ENCODE results near the gene FCSK. TPM values are rescaled to one million over a fixed set of nuclear protein-coding genes. Genes with fewer than 3 reads are reported as not detected.

Gene FCSK
- total RNA-seq, 1 experiment from 2014 or later = 11.2 TPM

- H3K27ac ChIP-seq (ENCODE audit: low read depth, low read length, poor library complexity, severe bottlenecking) = no peak overlapping the region
- no peaks in the 10 kb centered on the region for H3K4me1 ChIP-seq (ENCODE audit: insufficient read depth, low read length, poor library complexity, severe bottlenecking)
- no peaks in the 10 kb centered on the region for H3K27me3 ChIP-seq (replicated peaks; ENCODE audit: insufficient read depth, low read depth, low read length, poor library complexity)
- TF ChIP-seq EZH2 (IDR thresholded peaks at IDR 0.05; ENCODE audit: borderline replicate concordance, low read depth, low read length, poor library complexity, severe bottlenecking) (no peak), CTCF (conservative IDR thresholded peaks at IDR 0.05; ENCODE audit: low read depth, low read length) (no peak)
- POLR2A ChIA-PET (ENCODE audit: low non-redundant PET) = interaction anchor here (0.7 kb wide), 1 partner anchor 11 kb away, joined by 3 read pairs; no protein-coding TSS in a partner anchor
- no TSS peak for BruUV-seq (replicated peaks)
- CTCF ChIA-PET = no interaction called here
- intact Hi-C loops (cut with micrococcal nuclease; ENCODE audit: unreplicated experiment) = no loop called here
- no peaks in the 10 kb centered on the region for H3K9me3 ChIP-seq (ENCODE audit: low read depth, low read length, poor library complexity, severe bottlenecking)
- H3K36me3 ChIP-seq (ENCODE audit: insufficient read depth, low read length, poor library complexity, severe bottlenecking) = no peaks in the 10 kb centered on the region
- H3K4me3 ChIP-seq (ENCODE audit: low read depth, low read length, poor library complexity, severe bottlenecking) = no peak overlapping the region
- no peak for DNase-seq (ENCODE audit: low spot score)
Observed at GRCh38 chr16:70490261-70490660, 35.9 kb downstream of the FCSK start.

- no peak overlapping the region for H3K27ac ChIP-seq (ENCODE audit: low read depth, low read length, poor library complexity, severe bottlenecking)
- H3K4me3 ChIP-seq (ENCODE audit: low read depth, low read length, poor library complexity, severe bottlenecking) = no peak overlapping the region
- no TSS peak for BruUV-seq (replicated peaks)
- intact Hi-C loops (cut with micrococcal nuclease; ENCODE audit: unreplicated experiment) = no loop called here
- ChIA-PET POLR2A (ENCODE audit: low non-redundant PET) (no interaction called here), CTCF (no interaction called here)
- no peaks in the 10 kb centered on the region for H3K4me1 ChIP-seq (ENCODE audit: insufficient read depth, low read length, poor library complexity, severe bottlenecking)
- H3K27me3 ChIP-seq (replicated peaks; ENCODE audit: insufficient read depth, low read depth, low read length, poor library complexity) = no peaks in the 10 kb centered on the region
- TF ChIP-seq CTCF (conservative IDR thresholded peaks at IDR 0.05; ENCODE audit: low read depth, low read length) (no peak), EZH2 (IDR thresholded peaks at IDR 0.05; ENCODE audit: borderline replicate concordance, low read depth, low read length, poor library complexity, severe bottlenecking) (no peak)
- H3K9me3 ChIP-seq (ENCODE audit: low read depth, low read length, poor library complexity, severe bottlenecking) = no peaks in the 10 kb centered on the region
- no peak for DNase-seq (ENCODE audit: low spot score)
- H3K36me3 ChIP-seq (ENCODE audit: insufficient read depth, low read length, poor library complexity, severe bottlenecking) = no peaks in the 10 kb centered on the region
Observed at GRCh38 chr16:70493802-70494201, 39.4 kb downstream of the FCSK start.

- ChIA-PET CTCF (no interaction called here), POLR2A (ENCODE audit: low non-redundant PET) (no interaction called here)
Observed at GRCh38 chr16:70494202-70494770, 39.9 kb downstream of the FCSK start.

More at GRCh38 chr16:70494202-70494770, 39.9 kb downstream of the FCSK start:
- Histone ChIP-seq H3K27ac (ENCODE audit: low read depth, low read length, poor library complexity, severe bottlenecking) (no peak overlapping the region), H3K36me3 (ENCODE audit: insufficient read depth, low read length, poor library complexity, severe bottlenecking) (no peaks in the 10 kb centered on the region), H3K27me3 (replicated peaks; ENCODE audit: insufficient read depth, low read depth, low read length, poor library complexity) (no peaks in the 10 kb centered on the region), H3K4me1 (ENCODE audit: insufficient read depth, low read length, poor library complexity, severe bottlenecking) (no peaks in the 10 kb centered on the region), H3K9me3 (ENCODE audit: low read depth, low read length, poor library complexity, severe bottlenecking) (no peaks in the 10 kb centered on the region), H3K4me3 (ENCODE audit: low read depth, low read length, poor library complexity, severe bottlenecking) (no peak overlapping the region)
- intact Hi-C loops (cut with micrococcal nuclease; ENCODE audit: unreplicated experiment) = no loop called here
- TF ChIP-seq CTCF (conservative IDR thresholded peaks at IDR 0.05; ENCODE audit: low read depth, low read length) (no peak), EZH2 (IDR thresholded peaks at IDR 0.05; ENCODE audit: borderline replicate concordance, low read depth, low read length, poor library complexity, severe bottlenecking) (no peak)
- BruUV-seq (replicated peaks) = no TSS peak
- no peak for DNase-seq (ENCODE audit: low spot score)

Data from A673 (cell line).